Body of pancreas (tissue), 4 donors: ENCODE results near the gene RRP15.

Experiments used
- CTCF ChIP-seq, 7 experiments: fragments of 450-650 bp in 4 of 7; fragments of 200-600 bp in 3 of 7; sonication (generic) in 3 of 7; IDR thresholded peaks; one replicate each; pipeline ENCODE4 v1.5.1; 2016 to 2019; ENCODE audit warnings: antibody characterized with exemption in 7 of 7
- POLR2A ChIP-seq, 3 donors: fragments of 450-650 bp; IDR thresholded peaks; one replicate each; pipeline ENCODE4 v1.6.1; 2016; ENCODE audit warnings: antibody characterized with exemption in 3 of 3, mild to moderate bottlenecking in 2 of 3

DNA sequence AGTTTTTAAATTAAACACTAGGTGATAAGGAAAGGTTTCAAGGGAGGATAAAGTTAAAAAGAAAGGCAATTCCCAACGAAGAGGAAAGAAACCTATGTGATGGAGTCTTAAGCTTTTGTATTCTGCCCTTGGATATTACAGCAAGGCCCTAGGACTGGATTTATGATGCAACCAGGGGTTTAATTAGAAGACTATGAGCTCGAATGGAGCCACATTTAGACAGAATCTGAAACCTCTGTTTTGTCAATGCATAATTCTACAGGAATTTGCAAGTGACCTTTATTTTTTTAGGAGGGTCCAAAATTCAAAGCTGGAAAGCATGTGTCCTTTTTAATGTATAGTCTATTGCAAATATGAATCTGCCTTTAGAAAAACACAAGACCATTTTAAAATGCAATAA is 98.0 kb downstream of the RRP15 start:
- TF ChIP-seq CTCF (IDR thresholded peaks at IDR 0.05) (no peak), POLR2A (IDR thresholded peaks at IDR 0.05) (no peak)
